ENCODE data around the gene UBC. TPM values are rescaled to one million over a fixed set of nuclear protein-coding genes. Genes with fewer than 3 reads are reported as not detected.

UBC gene
- total RNA-seq, 1 experiment from 2014 or later, result 1,053 TPM

DNA sequence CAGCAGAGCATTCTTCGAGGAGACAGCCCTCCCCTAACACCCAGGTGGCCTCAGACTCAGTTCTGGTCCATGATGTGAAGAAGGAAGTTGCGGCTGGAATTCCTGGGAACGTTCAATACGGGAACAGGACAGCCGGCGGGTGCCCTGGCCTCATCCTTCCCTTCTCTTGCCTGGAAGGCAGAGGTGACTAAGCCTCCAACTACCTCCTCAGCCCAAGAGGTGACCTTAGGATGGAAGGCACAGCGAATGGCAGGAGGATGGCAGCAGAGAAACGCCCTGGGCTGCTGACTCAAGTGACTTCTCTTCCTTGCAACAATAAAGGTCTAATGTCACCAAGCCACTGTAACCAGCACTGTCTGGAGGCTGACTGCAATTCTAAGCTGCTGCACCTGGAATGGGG, 38.4 kb upstream of the UBC start:
- H3K27me3 ChIP-seq (replicated peaks; ENCODE audit: insufficient read depth, low read depth, low read length, poor library complexity), result no peaks in the 10 kb centered on the region
- POLR2A ChIA-PET (ENCODE audit: low non-redundant PET), result no interaction called here
- BruUV-seq (replicated peaks), result no TSS peak
- no peak overlapping the region for H3K27ac ChIP-seq (ENCODE audit: low read depth, low read length, poor library complexity, severe bottlenecking)
- peaks cover 20% of the 10 kb centered on the region for H3K36me3 ChIP-seq (ENCODE audit: insufficient read depth, low read length, poor library complexity, severe bottlenecking)
- H3K4me1 ChIP-seq (ENCODE audit: insufficient read depth, low read length, poor library complexity, severe bottlenecking), result no peaks in the 10 kb centered on the region
- CTCF ChIA-PET, result no interaction called here
- H3K9me3 ChIP-seq (ENCODE audit: low read depth, low read length, poor library complexity, severe bottlenecking), result no peaks in the 10 kb centered on the region
- no peak overlapping the region for H3K4me3 ChIP-seq (ENCODE audit: low read depth, low read length, poor library complexity, severe bottlenecking)
- no peak for TF ChIP-seq EZH2 (IDR thresholded peaks at IDR 0.05; ENCODE audit: borderline replicate concordance, low read depth, low read length, poor library complexity, severe bottlenecking)
- TF ChIP-seq, protein P1, sequence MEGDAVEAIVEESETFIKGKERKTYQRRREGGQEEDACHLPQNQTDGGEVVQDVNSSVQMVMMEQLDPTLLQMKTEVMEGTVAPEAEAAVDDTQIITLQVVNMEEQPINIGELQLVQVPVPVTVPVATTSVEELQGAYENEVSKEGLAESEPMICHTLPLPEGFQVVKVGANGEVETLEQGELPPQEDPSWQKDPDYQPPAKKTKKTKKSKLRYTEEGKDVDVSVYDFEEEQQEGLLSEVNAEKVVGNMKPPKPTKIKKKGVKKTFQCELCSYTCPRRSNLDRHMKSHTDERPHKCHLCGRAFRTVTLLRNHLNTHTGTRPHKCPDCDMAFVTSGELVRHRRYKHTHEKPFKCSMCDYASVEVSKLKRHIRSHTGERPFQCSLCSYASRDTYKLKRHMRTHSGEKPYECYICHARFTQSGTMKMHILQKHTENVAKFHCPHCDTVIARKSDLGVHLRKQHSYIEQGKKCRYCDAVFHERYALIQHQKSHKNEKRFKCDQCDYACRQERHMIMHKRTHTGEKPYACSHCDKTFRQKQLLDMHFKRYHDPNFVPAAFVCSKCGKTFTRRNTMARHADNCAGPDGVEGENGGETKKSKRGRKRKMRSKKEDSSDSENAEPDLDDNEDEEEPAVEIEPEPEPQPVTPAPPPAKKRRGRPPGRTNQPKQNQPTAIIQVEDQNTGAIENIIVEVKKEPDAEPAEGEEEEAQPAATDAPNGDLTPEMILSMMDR (conservative IDR thresholded peaks at IDR 0.05; ENCODE audit: low read depth, low read length), result no peak
- DNase-seq (ENCODE audit: low spot score), result no peak
- intact Hi-C loops (cut with micrococcal nuclease; ENCODE audit: unreplicated experiment), result no loop called here

DNA sequence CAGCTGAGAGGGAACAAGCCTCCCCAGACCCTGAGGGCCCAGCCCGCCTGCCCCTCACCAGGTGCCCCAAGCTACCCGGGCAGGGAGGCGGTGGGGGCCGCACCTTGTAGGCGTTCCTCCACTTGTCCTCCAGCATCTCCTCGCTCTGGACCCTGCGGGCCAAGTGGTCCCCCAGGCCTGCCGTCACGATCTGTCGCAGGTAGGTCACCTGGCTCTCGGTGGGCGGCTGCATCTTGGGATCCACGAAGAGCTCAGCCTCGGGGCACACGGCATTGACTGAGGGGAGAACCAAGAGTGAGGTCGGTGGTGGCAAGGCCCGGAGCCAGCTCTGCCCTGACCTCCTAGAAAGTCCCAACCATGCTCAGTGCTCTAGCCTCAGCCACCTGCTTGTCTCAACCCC, 37.8 kb upstream of the UBC start:
- DNase-seq (ENCODE audit: low spot score), result no peak
- POLR2A ChIA-PET (ENCODE audit: low non-redundant PET), result no interaction called here
- Histone ChIP-seq H3K9me3 (ENCODE audit: low read depth, low read length, poor library complexity, severe bottlenecking) (no peaks in the 10 kb centered on the region), H3K27me3 (replicated peaks; ENCODE audit: insufficient read depth, low read depth, low read length, poor library complexity) (no peaks in the 10 kb centered on the region), H3K4me1 (ENCODE audit: insufficient read depth, low read length, poor library complexity, severe bottlenecking) (no peaks in the 10 kb centered on the region), H3K4me3 (ENCODE audit: low read depth, low read length, poor library complexity, severe bottlenecking) (no peak overlapping the region), H3K36me3 (ENCODE audit: insufficient read depth, low read length, poor library complexity, severe bottlenecking) (peaks cover 25% of the 10 kb centered on the region), H3K27ac (ENCODE audit: low read depth, low read length, poor library complexity, severe bottlenecking) (no peak overlapping the region)
- CTCF ChIA-PET, result interaction anchor here (0.7 kb wide), 1 partner anchor 21 kb away, joined by 3 read pairs; no protein-coding TSS in a partner anchor
- no TSS peak for BruUV-seq (replicated peaks)
- TF ChIP-seq EZH2 (IDR thresholded peaks at IDR 0.05; ENCODE audit: borderline replicate concordance, low read depth, low read length, poor library complexity, severe bottlenecking), result no peak
- TF ChIP-seq, protein P1 (conservative IDR thresholded peaks at IDR 0.05; ENCODE audit: low read depth, low read length), result no peak
- intact Hi-C loops (cut with micrococcal nuclease; ENCODE audit: unreplicated experiment), result no loop called here

DNA sequence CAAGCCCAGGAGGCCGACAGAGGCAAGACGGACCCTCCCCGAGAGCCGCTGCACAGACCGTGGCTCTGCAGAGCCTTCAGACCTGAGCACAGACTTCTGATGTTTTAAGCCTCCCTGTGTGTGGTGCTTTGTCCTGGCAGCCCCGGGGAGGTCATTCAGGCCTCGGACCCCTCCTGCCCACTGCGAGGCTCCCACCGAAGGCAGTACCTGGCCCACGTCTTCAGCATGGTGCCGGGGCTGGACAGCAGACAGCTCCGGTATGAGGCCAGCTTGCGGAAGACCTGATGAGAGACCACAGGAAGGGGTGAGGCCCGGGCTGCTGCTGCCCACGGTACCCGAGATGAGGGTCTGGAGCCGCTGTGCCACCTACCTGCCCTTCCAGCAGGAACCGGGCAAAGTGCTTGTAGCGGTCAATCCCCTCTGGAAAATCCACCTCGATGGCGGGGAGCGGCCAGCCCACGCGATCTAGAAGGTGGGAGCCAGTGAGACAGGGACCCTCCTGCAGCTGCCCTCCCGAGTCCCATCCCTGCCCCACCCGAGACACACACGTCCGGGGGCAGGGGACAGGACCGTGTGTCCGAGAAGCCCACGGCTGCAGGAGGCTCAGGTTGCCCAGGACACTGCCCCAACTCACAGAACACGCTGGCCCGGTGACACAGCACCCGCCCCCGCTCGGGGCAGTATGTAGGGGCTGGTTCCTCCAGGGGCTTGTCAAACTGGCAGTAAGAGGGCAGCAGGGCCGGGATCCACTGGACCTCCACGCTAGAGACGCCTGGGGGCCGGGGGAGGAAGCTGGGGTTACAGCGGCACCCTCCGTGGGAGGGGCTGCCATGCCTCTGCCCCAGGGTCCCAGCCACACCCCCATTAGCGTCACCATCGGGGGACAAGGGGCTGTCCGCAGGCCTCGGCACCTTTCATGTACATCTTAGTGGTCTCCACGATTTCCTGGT, 35.6 kb upstream of the UBC start:
- Histone ChIP-seq H3K27ac (ENCODE audit: low read depth, low read length, poor library complexity, severe bottlenecking) (no peak overlapping the region), H3K4me1 (ENCODE audit: insufficient read depth, low read length, poor library complexity, severe bottlenecking) (no peaks in the 10 kb centered on the region), H3K36me3 (ENCODE audit: insufficient read depth, low read length, poor library complexity, severe bottlenecking) (peaks cover 15% of the 10 kb centered on the region), H3K9me3 (ENCODE audit: low read depth, low read length, poor library complexity, severe bottlenecking) (no peaks in the 10 kb centered on the region), H3K4me3 (ENCODE audit: low read depth, low read length, poor library complexity, severe bottlenecking) (no peak overlapping the region), H3K27me3 (replicated peaks; ENCODE audit: insufficient read depth, low read depth, low read length, poor library complexity) (no peaks in the 10 kb centered on the region)
- DNase-seq (ENCODE audit: low spot score), result no peak
- TF ChIP-seq EZH2 (IDR thresholded peaks at IDR 0.05; ENCODE audit: borderline replicate concordance, low read depth, low read length, poor library complexity, severe bottlenecking), result no peak
- TF ChIP-seq, protein P1 (conservative IDR thresholded peaks at IDR 0.05; ENCODE audit: low read depth, low read length), result no peak
- POLR2A ChIA-PET (ENCODE audit: low non-redundant PET), result no interaction called here
- intact Hi-C loops (cut with micrococcal nuclease; ENCODE audit: unreplicated experiment), result no loop called here
- BruUV-seq (replicated peaks), result no TSS peak
- CTCF ChIA-PET, result interaction anchor here (0.8 kb wide), 1 partner anchor 9 kb away, joined by 6 read pairs; no protein-coding TSS in a partner anchor

Data from A673 (cell line).